Measurements from ENCODE around the gene RYR1. TPM values are rescaled to one million over a fixed set of nuclear protein-coding genes. Genes with fewer than 3 reads are reported as not detected.
"Not testable (repeated sequence)": the region's sequence is repeated elsewhere in the genome, so short reads cannot be mapped to it uniquely, and the experiment has no call there.

Gene RYR1
- total RNA-seq, 6 experiments from 2014 or later: 0.12 to 1.1 (median 0.49) TPM

- no peak overlapping the region for H3K4me3 ChIP-seq
- H3K36me3 ChIP-seq: no peaks in the 10 kb centered on the region
- H3K27me3 ChIP-seq: no peaks in the 10 kb centered on the region
- no peak for ATAC-seq
- DNase-seq: no peak
- no peaks in the 10 kb centered on the region for H3K4me1 ChIP-seq
- no peaks in the 10 kb centered on the region for H3K9me3 ChIP-seq
- no peak overlapping the region for H3K27ac ChIP-seq
- intact Hi-C loops (cut with DNase I): no loop called here
- 67% methylated on average over 1 of the region's 19 CpGs for WGBS (ENCODE audit: insufficient coverage, low coverage, low lambda C conversion rate, missing lambda C conversion rate)
- TF ChIP-seq POLR2A (IDR thresholded peaks at IDR 0.05): no peak
- no peak for TF ChIP-seq CTCF (IDR thresholded peaks at IDR 0.05)
Measured at GRCh38 chr19:38512277-38512676, 78.8 kb downstream of the RYR1 start.

GRCh38 chr19:38513156-38513555 is 79.7 kb downstream of the RYR1 start:
- H3K36me3 ChIP-seq; intact Hi-C loops (cut with DNase I); DNase-seq; ATAC-seq; H3K4me3 ChIP-seq; H3K27ac ChIP-seq; H3K4me1 ChIP-seq; H3K27me3 ChIP-seq; H3K9me3 ChIP-seq: not testable (repeated sequence)
- 83% methylated on average over 4 of the region's 6 CpGs for WGBS (ENCODE audit: insufficient coverage, low coverage, low lambda C conversion rate, missing lambda C conversion rate)

GRCh38 chr19:38513762-38514167 is 80.3 kb downstream of the RYR1 start:
- Histone ChIP-seq H3K4me1 (no peaks in the 10 kb centered on the region), H3K27me3 (no peaks in the 10 kb centered on the region), H3K27ac (no peak overlapping the region), H3K4me3 (no peak overlapping the region), H3K9me3 (no peaks in the 10 kb centered on the region), H3K36me3 (no peaks in the 10 kb centered on the region)
- TF ChIP-seq POLR2A (IDR thresholded peaks at IDR 0.05) (no peak), CTCF (IDR thresholded peaks at IDR 0.05) (no peak)
- intact Hi-C loops (cut with DNase I): no loop called here
- DNase-seq (no peak), ATAC-seq (no peak)
- 54% methylated on average over 3 of the region's 3 CpGs for WGBS (ENCODE audit: insufficient coverage, low coverage, low lambda C conversion rate, missing lambda C conversion rate)

GRCh38 chr19:38514812-38515633 is 81.5 kb downstream of the RYR1 start:
- no peaks in the 10 kb centered on the region for H3K27me3 ChIP-seq
- H3K4me3 ChIP-seq: no peak overlapping the region
- WGBS (ENCODE audit: insufficient coverage, low coverage, low lambda C conversion rate, missing lambda C conversion rate): 31% methylated on average over 13 of the region's 32 CpGs
- no peaks in the 10 kb centered on the region for H3K9me3 ChIP-seq
- TF ChIP-seq POLR2A (IDR thresholded peaks at IDR 0.05) (no peak), CTCF (IDR thresholded peaks at IDR 0.05) (peak; percentile 63 to 87 (median 76))
- H3K4me1 ChIP-seq: no peaks in the 10 kb centered on the region
- H3K27ac ChIP-seq: no peak overlapping the region
- no peaks in the 10 kb centered on the region for H3K36me3 ChIP-seq
- ATAC-seq (peak; percentile 74 to 90 (median 86)), DNase-seq (peak in 2 of 3 donors; percentile 66 to 71)
- intact Hi-C loops (cut with DNase I): no loop called here

- H3K4me3 ChIP-seq: no peak overlapping the region
- H3K27ac ChIP-seq: no peak overlapping the region
- no peak for DNase-seq
- ATAC-seq: peak in 1 of 4 donors; percentile 16
- TF ChIP-seq CTCF (IDR thresholded peaks at IDR 0.05) (no peak), POLR2A (IDR thresholded peaks at IDR 0.05) (no peak)
- H3K27me3 ChIP-seq: no peaks in the 10 kb centered on the region
- no peaks in the 10 kb centered on the region for H3K4me1 ChIP-seq
- intact Hi-C loops (cut with DNase I): no loop called here
- H3K9me3 ChIP-seq: no peaks in the 10 kb centered on the region
- H3K36me3 ChIP-seq: no peaks in the 10 kb centered on the region
- WGBS (ENCODE audit: insufficient coverage, low coverage, low lambda C conversion rate, missing lambda C conversion rate): 93% methylated on average over 2 of the region's 17 CpGs
Measured at GRCh38 chr19:38515896-38516295, 82.4 kb downstream of the RYR1 start.

All from right lobe of liver (tissue), 6 donors.